Mammary epithelial cell (primary cell): ENCODE data around the gene NUP58.

Experiments
- EZH2 ChIP-seq: IDR thresholded peaks from 2 replicates; pipeline ENCODE4 v1.6.1; 2012; ENCODE audit warnings: low read length, inconsistent platforms, borderline replicate concordance
- TF ChIP-seq, protein P1 (sequence below), 2 donors: IDR thresholded peaks in 1 of 2; conservative IDR thresholded peaks in 1 of 2; 2 replicates each; pipeline ENCODE4 v1.5.1; 2011 to 2012; ENCODE audit warnings: inconsistent platforms in 2 of 2, low read length in 2 of 2, mild to moderate bottlenecking in 2 of 2, control low read depth in 1 of 2, low read depth in 1 of 2; ENCODE audit not compliant: insufficient read depth in 1 of 2; ENCODE audit errors: extremely low read depth in 1 of 2

GRCh38 chr13:25352230-25352629 lies 50.8 kb downstream of the NUP58 start:
- TF ChIP-seq, protein P1, sequence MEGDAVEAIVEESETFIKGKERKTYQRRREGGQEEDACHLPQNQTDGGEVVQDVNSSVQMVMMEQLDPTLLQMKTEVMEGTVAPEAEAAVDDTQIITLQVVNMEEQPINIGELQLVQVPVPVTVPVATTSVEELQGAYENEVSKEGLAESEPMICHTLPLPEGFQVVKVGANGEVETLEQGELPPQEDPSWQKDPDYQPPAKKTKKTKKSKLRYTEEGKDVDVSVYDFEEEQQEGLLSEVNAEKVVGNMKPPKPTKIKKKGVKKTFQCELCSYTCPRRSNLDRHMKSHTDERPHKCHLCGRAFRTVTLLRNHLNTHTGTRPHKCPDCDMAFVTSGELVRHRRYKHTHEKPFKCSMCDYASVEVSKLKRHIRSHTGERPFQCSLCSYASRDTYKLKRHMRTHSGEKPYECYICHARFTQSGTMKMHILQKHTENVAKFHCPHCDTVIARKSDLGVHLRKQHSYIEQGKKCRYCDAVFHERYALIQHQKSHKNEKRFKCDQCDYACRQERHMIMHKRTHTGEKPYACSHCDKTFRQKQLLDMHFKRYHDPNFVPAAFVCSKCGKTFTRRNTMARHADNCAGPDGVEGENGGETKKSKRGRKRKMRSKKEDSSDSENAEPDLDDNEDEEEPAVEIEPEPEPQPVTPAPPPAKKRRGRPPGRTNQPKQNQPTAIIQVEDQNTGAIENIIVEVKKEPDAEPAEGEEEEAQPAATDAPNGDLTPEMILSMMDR (conservative IDR thresholded peaks at IDR 0.05 in 1 of 2, IDR thresholded peaks at IDR 0.05 in 1 of 2; ENCODE audit: extremely low read depth in 1 of 2, insufficient read depth in 1 of 2, low read depth in 1 of 2, low read length in 2 of 2), result no peak
- no peak for TF ChIP-seq EZH2
